Measurements from ENCODE around the gene PDPR.
"Not testable (repeated sequence)": the region's sequence is repeated elsewhere in the genome, so short reads cannot be mapped to it uniquely, and the experiment has no call there.

- TF ChIP-seq YY1 (IDR thresholded peaks at IDR 0.05; ENCODE audit: low read depth, low read length); POLR2A (IDR thresholded peaks at IDR 0.05; ENCODE audit: control extremely low read depth in 1 of 2, low read depth in 2 of 2, low read length in 2 of 2); BRCA1 (IDR thresholded peaks at IDR 0.05; ENCODE audit: low read depth, low read length): not testable (repeated sequence)
- TF ChIP-seq, protein P1, sequence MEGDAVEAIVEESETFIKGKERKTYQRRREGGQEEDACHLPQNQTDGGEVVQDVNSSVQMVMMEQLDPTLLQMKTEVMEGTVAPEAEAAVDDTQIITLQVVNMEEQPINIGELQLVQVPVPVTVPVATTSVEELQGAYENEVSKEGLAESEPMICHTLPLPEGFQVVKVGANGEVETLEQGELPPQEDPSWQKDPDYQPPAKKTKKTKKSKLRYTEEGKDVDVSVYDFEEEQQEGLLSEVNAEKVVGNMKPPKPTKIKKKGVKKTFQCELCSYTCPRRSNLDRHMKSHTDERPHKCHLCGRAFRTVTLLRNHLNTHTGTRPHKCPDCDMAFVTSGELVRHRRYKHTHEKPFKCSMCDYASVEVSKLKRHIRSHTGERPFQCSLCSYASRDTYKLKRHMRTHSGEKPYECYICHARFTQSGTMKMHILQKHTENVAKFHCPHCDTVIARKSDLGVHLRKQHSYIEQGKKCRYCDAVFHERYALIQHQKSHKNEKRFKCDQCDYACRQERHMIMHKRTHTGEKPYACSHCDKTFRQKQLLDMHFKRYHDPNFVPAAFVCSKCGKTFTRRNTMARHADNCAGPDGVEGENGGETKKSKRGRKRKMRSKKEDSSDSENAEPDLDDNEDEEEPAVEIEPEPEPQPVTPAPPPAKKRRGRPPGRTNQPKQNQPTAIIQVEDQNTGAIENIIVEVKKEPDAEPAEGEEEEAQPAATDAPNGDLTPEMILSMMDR (IDR thresholded peaks at IDR 0.05; ENCODE audit: control extremely low read depth in 1 of 3, insufficient read depth in 1 of 3, low read depth in 1 of 3, low read length in 3 of 3): not testable (repeated sequence)
These were observed 23.0 kb upstream of the PDPR start for GRCh38 chr16:70091104-70091503.
